SU-DHL-6 (cell line): ENCODE measurements around the gene PYGL.

ENCODE experiments used
- H2AFZ ChIP-seq: fragments of 200-600 bp; sonication (generic); 2 replicates; pipeline ENCODE4 v1.6.1; 2014; ENCODE audit warnings: low read depth, mild to moderate bottlenecking, moderate library complexity, mixed read lengths, antibody characterized with exemption, low read length; ENCODE audit not compliant: severe bottlenecking
- H3F3A ChIP-seq: fragments of 200-600 bp; shearing (Covaris generic); 2 replicates; pipeline ENCODE4 v1.6.0; 2016; ENCODE audit warnings: antibody characterized with exemption, mild to moderate bottlenecking; ENCODE audit not compliant: insufficient read depth
- H3K27ac ChIP-seq: fragments of 200-600 bp; sonication (generic); 2 replicates; pipeline ENCODE4 v1.5.1; 2016; ENCODE audit warnings: low read depth, mild to moderate bottlenecking, low read length, moderate library complexity, mixed read lengths
- H3K27me3 ChIP-seq: fragments of 200-600 bp; sonication (generic), shearing (Covaris generic); 2 replicates; pipeline ENCODE4 v1.6.0; 2014; ENCODE audit warnings: mild to moderate bottlenecking, low read length
- H3K36me3 ChIP-seq: fragments of 200-600 bp; sonication (generic); 2 replicates; pipeline ENCODE4 v1.6.1; 2014; ENCODE audit warnings: mild to moderate bottlenecking, low read length, mixed read lengths
- H3K4me2 ChIP-seq: fragments of 300-600, 200-600 bp; shearing (Covaris generic), sonication (generic); 2 replicates; pipeline ENCODE4 v1.6.0; 2014; ENCODE audit warnings: low read length, low read depth, mild to moderate bottlenecking; ENCODE audit not compliant: poor library complexity, severe bottlenecking
- H3K4me3 ChIP-seq: fragments of 200-600 bp; sonication (generic); 2 replicates; pipeline ENCODE4 v1.5.1; 2014; ENCODE audit warnings: antibody characterized with exemption, low read length, mild to moderate bottlenecking, mixed read lengths; ENCODE audit not compliant: insufficient read depth, poor library complexity, severe bottlenecking
- H3K79me2 ChIP-seq: fragments of 200-600 bp; sonication (generic); 2 replicates; pipeline ENCODE4 v1.6.1; 2014; ENCODE audit warnings: mild to moderate bottlenecking, low read length, moderate library complexity; ENCODE audit not compliant: insufficient read depth
- H3K9ac ChIP-seq: fragments of 200-600 bp; sonication (generic); 2 replicates; pipeline ENCODE4 v1.7.0; 2014; ENCODE audit warnings: mild to moderate bottlenecking, low read length
- H3K9me2 ChIP-seq: fragments of 200-600 bp; sonication (generic); replicated peaks from 2 replicates; pipeline ENCODE4 v1.6.1; 2014; ENCODE audit warnings: low read length; ENCODE audit not compliant: insufficient read depth
- H3K9me3 ChIP-seq: fragments of 200-600 bp; sonication (generic); 2 replicates; pipeline ENCODE4 v1.6.1; 2014; ENCODE audit warnings: low read length, mixed read lengths; ENCODE audit not compliant: insufficient read depth
- H4K20me1 ChIP-seq: fragments of 200-600 bp; sonication (generic); 2 replicates; pipeline ENCODE4 v1.6.1; 2014; ENCODE audit warnings: low read depth, mild to moderate bottlenecking, antibody characterized with exemption, low read length, moderate library complexity, mixed read lengths
- CTCF ChIP-seq: fragments of 200-600 bp; sonication (generic); IDR thresholded peaks from one replicate; pipeline ENCODE4 v1.5.1; 2017; ENCODE audit warnings: antibody characterized with exemption, mild to moderate bottlenecking, low read length, moderate library complexity; ENCODE audit not compliant: insufficient read depth, poor library complexity, severe bottlenecking
- EZH2phosphoT487 ChIP-seq: fragments of 200-600 bp; sonication (generic), shearing (Covaris generic); conservative IDR thresholded peaks from 2 replicates; pipeline ENCODE4 v1.6.1; 2018; ENCODE audit warnings: mild to moderate bottlenecking, antibody characterized with exemption, low read length, moderate library complexity, mixed read lengths

Gene PYGL

GRCh38 chr14:50967103-50967502, 22.8 kb upstream of the PYGL start:
- Histone ChIP-seq H4K20me1 (no peaks in the 10 kb centered on the region), H3K9me2 (no peaks in the 10 kb centered on the region), H2AFZ (no peak overlapping the region), H3K27me3 (no peaks in the 10 kb centered on the region), H3K4me2 (no peak overlapping the region), H3K27ac (no peak overlapping the region), H3K9me3 (no peaks in the 10 kb centered on the region), H3K4me3 (no peak overlapping the region), H3K36me3 (no peaks in the 10 kb centered on the region), H3K79me2 (no peaks in the 10 kb centered on the region), H3F3A (no peaks in the 10 kb centered on the region), H3K9ac (no peak overlapping the region)
- TF ChIP-seq EZH2phosphoT487 (no peak), CTCF (no peak)

GRCh38 chr14:50964683-50965390, 20.6 kb upstream of the PYGL start:
- TF ChIP-seq EZH2phosphoT487 = no peak
- TF ChIP-seq CTCF = no peak
- no peak overlapping the region for H3K27ac ChIP-seq
- H3K9ac ChIP-seq = no peak overlapping the region
- no peaks in the 10 kb centered on the region for H4K20me1 ChIP-seq
- H3K27me3 ChIP-seq = no peaks in the 10 kb centered on the region
- no peak overlapping the region for H2AFZ ChIP-seq
- H3K79me2 ChIP-seq = no peaks in the 10 kb centered on the region
- H3K9me3 ChIP-seq = no peaks in the 10 kb centered on the region
- H3F3A ChIP-seq = no peaks in the 10 kb centered on the region
- H3K4me3 ChIP-seq = no peak overlapping the region
- no peak overlapping the region for H3K4me2 ChIP-seq
- no peaks in the 10 kb centered on the region for H3K9me2 ChIP-seq
- H3K36me3 ChIP-seq = no peaks in the 10 kb centered on the region

GRCh38 chr14:50963919-50964318, 19.6 kb upstream of the PYGL start:
- no peak overlapping the region for H3K27ac ChIP-seq
- no peaks in the 10 kb centered on the region for H3F3A ChIP-seq
- no peaks in the 10 kb centered on the region for H3K79me2 ChIP-seq
- no peak overlapping the region for H3K9ac ChIP-seq
- H3K27me3 ChIP-seq = no peaks in the 10 kb centered on the region
- H3K4me2 ChIP-seq = no peak overlapping the region
- no peaks in the 10 kb centered on the region for H3K36me3 ChIP-seq
- no peaks in the 10 kb centered on the region for H4K20me1 ChIP-seq
- no peak overlapping the region for H2AFZ ChIP-seq
- H3K4me3 ChIP-seq = no peak overlapping the region
- H3K9me2 ChIP-seq = no peaks in the 10 kb centered on the region
- no peaks in the 10 kb centered on the region for H3K9me3 ChIP-seq
- TF ChIP-seq EZH2phosphoT487 = no peak
- TF ChIP-seq CTCF = no peak
